ENCODE results near the gene MTCL1.

Gene MTCL1

DNA sequence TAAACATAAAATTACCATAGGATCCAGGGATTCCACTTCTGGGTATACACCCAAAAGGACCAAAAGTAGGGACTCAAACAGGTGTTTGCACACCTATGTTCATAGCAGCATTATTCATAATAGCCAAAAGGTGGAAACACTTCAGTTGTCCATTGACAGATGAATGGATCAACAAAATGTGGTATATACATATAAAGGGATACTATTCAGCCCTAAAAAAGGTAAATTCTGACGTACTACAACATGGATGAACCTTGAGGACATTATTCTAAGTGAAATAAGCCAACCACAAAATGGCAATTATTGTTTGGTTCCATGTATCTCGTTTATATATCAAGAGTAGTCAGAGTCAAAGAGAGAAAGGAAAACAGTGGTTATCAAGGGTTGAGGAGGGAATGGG lies 128.1 kb downstream of the MTCL1 start:
- POLR2A ChIA-PET: no interaction called here
- no peak for DNase-seq (ENCODE audit: low read depth, low spot score)
- TF ChIP-seq CTCF (IDR thresholded peaks at IDR 0.05; ENCODE audit: insufficient read depth, low read length, missing control alignments): no peak
- no peak overlapping the region for H3K4me3 ChIP-seq (ENCODE audit: low read depth, low read length)
- CTCF ChIA-PET: no interaction called here

- H3K4me3 ChIP-seq (ENCODE audit: low read depth, low read length): no peak overlapping the region
- TF ChIP-seq CTCF (IDR thresholded peaks at IDR 0.05; ENCODE audit: insufficient read depth, low read length, missing control alignments): no peak
- CTCF ChIA-PET: interaction anchor here (0.6 to 1.9 kb wide), 2 partner anchors 148 to 180 kb away, joined by 3 to 6 read pairs; no protein-coding TSS in a partner anchor
- DNase-seq (ENCODE audit: low read depth, low spot score): no peak
- POLR2A ChIA-PET: no interaction called here
These were observed 129.5 kb downstream of the MTCL1 start for GRCh38 chr18:8834881-8835280.

DNA sequence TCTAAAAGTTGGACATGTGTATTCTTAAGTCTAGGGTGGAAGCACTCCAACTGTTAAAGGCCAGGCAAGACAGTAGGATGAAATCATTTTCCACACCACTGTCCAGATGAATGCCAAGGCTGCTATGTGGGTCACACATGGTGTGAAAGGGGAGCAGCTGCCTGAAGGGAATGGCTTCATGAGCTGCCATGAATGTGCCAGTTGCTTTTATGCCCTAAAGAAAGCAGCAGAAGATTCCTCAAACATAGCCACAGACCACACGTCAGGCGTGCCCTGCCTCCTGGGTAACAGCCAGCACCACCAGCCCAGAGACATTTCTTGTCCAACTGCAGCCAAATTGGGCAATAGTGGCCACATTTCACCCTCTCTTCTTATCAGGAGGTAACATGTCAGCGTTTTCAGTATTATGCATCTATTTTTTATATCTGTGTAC lies 130.2 kb downstream of the MTCL1 start:
- H3K4me3 ChIP-seq (ENCODE audit: low read depth, low read length): no peak overlapping the region
- DNase-seq (ENCODE audit: low read depth, low spot score): no peak
- ChIA-PET POLR2A (no interaction called here), CTCF (interaction anchor here (0.6 to 1.9 kb wide), 2 partner anchors 147 to 180 kb away, joined by 3 to 6 read pairs; no protein-coding TSS in a partner anchor)
- TF ChIP-seq CTCF (IDR thresholded peaks at IDR 0.05; ENCODE audit: insufficient read depth, low read length, missing control alignments): no peak

- ChIA-PET POLR2A (no interaction called here), CTCF (interaction anchor here (1.1 to 1.2 kb wide), 2 partner anchors 143 to 148 kb away, joined by 3 to 6 read pairs; no protein-coding TSS in a partner anchor)
- TF ChIP-seq CTCF (IDR thresholded peaks at IDR 0.05; ENCODE audit: insufficient read depth, low read length, missing control alignments): no peak
- no peak overlapping the region for H3K4me3 ChIP-seq (ENCODE audit: low read depth, low read length)
- no peak for DNase-seq (ENCODE audit: low read depth, low spot score)
These were observed 133.9 kb downstream of the MTCL1 start for GRCh38 chr18:8839281-8839680.

- no peak for TF ChIP-seq CTCF (IDR thresholded peaks at IDR 0.05; ENCODE audit: insufficient read depth, low read length, missing control alignments)
- ChIA-PET CTCF (interaction anchor here (2.4 to 2.5 kb wide), 3 partner anchors 14 to 146 kb away, joined by 6 to 14 read pairs (median 12); no protein-coding TSS in a partner anchor), POLR2A (interaction anchor here (1.1 to 1.4 kb wide), 3 partner anchors 11 to 141 kb away, joined by 3 to 4 read pairs (median 3); no protein-coding TSS in a partner anchor)
- H3K4me3 ChIP-seq (ENCODE audit: low read depth, low read length): no peak overlapping the region
- no peak for DNase-seq (ENCODE audit: low read depth, low spot score)
These were observed 136.6 kb downstream of the MTCL1 start for GRCh38 chr18:8841781-8842485.

- no peak overlapping the region for H3K4me3 ChIP-seq (ENCODE audit: low read depth, low read length)
- ChIA-PET POLR2A (interaction anchor here (1.1 to 1.4 kb wide), 3 partner anchors 12 to 140 kb away, joined by 3 to 4 read pairs (median 3); no protein-coding TSS in a partner anchor), CTCF (interaction anchor here (2.4 to 2.5 kb wide), 3 partner anchors 13 to 146 kb away, joined by 6 to 14 read pairs (median 12); no protein-coding TSS in a partner anchor)
- no peak for TF ChIP-seq CTCF (IDR thresholded peaks at IDR 0.05; ENCODE audit: insufficient read depth, low read length, missing control alignments)
- no peak for DNase-seq (ENCODE audit: low read depth, low spot score)
These were observed 137.2 kb downstream of the MTCL1 start for GRCh38 chr18:8842506-8842905.
